OCI-LY3 (cell line): Measurements from ENCODE around the gene SRCAP.

Source experiments
- H2AFZ ChIP-seq: fragments of 200-600, 300-600 bp; shearing (Covaris generic); 2 replicates; pipeline ENCODE4 v1.6.0; 2014; ENCODE audit warnings: antibody characterized with exemption, low read depth, low read length
- H3K27ac ChIP-seq: fragments of 200-600, 300-600 bp; sonication (generic); 2 replicates; pipeline ENCODE4 v1.5.1; 2014; ENCODE audit warnings: mild to moderate bottlenecking, low read length, moderate library complexity, mixed read lengths
- H3K27me3 ChIP-seq: fragments of 200-600, 300-600 bp; sonication (generic); 2 replicates; pipeline ENCODE4 v1.6.1; 2014; ENCODE audit warnings: low read depth, low read length, mixed read lengths
- H3K36me3 ChIP-seq: fragments of 200-600, 300-600 bp; sonication (generic); replicated peaks from 2 replicates; pipeline ENCODE3; 2014; ENCODE audit warnings: low read depth, low read length, mixed read lengths
- H3K4me1 ChIP-seq: fragments of 300-600, 200-600 bp; sonication (generic); 2 replicates; pipeline ENCODE4 v1.6.1; 2014; ENCODE audit warnings: low read length, mixed read lengths
- H3K4me2 ChIP-seq: fragments of 200-600, 300-600 bp; sonication (generic); 2 replicates; pipeline ENCODE4 v1.6.1; 2014; ENCODE audit warnings: low read length, mixed read lengths
- H3K4me3 ChIP-seq: fragments of 300-600, 200-600 bp; sonication (generic); 2 replicates; pipeline ENCODE4 v1.5.1; 2014; ENCODE audit warnings: antibody characterized with exemption, mild to moderate bottlenecking, low read length, moderate library complexity
- H3K79me2 ChIP-seq: fragments of 300-600, 200-600 bp; shearing (Covaris generic); 2 replicates; pipeline ENCODE4 v1.6.1; 2014; ENCODE audit warnings: mild to moderate bottlenecking, low read length, mixed read lengths
- H3K9ac ChIP-seq: fragments of 300-600, 200-600 bp; shearing (Covaris generic); 2 replicates; pipeline ENCODE4 v1.6.0; 2014; ENCODE audit warnings: mild to moderate bottlenecking, low read length, moderate library complexity
- H3K9me3 ChIP-seq: fragments of 200-600, 300-600 bp; shearing (Covaris generic); 2 replicates; pipeline ENCODE4 v1.6.1; 2014; ENCODE audit warnings: low read length, mixed read lengths; ENCODE audit not compliant: insufficient read depth
- H4K20me1 ChIP-seq: fragments of 200-600, 300-600 bp; sonication (generic); 2 replicates; pipeline ENCODE4 v1.6.1; 2016; ENCODE audit warnings: low read length, mixed read lengths; ENCODE audit not compliant: insufficient read depth
- CTCF ChIP-seq: fragments of 200-600, 300-600 bp; sonication (generic); IDR thresholded peaks from 2 replicates; pipeline ENCODE4 v1.5.1; 2014; ENCODE audit warnings: antibody characterized with exemption, low read length, low read depth
- EZH2phosphoT487 ChIP-seq: fragments of 200-600 bp; shearing (Covaris generic); IDR thresholded peaks from 2 replicates; pipeline ENCODE4 v1.6.1; 2018; ENCODE audit warnings: antibody characterized with exemption, mixed run types, low read depth

SRCAP gene

GRCh38 chr16:30778549-30779244, 79.7 kb downstream of the SRCAP start:
- Histone ChIP-seq H3K9me3 (no peaks in the 10 kb centered on the region), H2AFZ (no peak overlapping the region), H3K4me2 (no peak overlapping the region), H3K79me2 (no peaks in the 10 kb centered on the region), H3K4me3 (no peak overlapping the region), H4K20me1 (no peaks in the 10 kb centered on the region), H3K27ac (no peak overlapping the region), H3K27me3 (no peaks in the 10 kb centered on the region), H3K9ac (no peak overlapping the region), H3K4me1 (no peaks in the 10 kb centered on the region), H3K36me3 (peaks cover 7% of the 10 kb centered on the region)
- no peak for TF ChIP-seq EZH2phosphoT487
- no peak for TF ChIP-seq CTCF

DNA sequence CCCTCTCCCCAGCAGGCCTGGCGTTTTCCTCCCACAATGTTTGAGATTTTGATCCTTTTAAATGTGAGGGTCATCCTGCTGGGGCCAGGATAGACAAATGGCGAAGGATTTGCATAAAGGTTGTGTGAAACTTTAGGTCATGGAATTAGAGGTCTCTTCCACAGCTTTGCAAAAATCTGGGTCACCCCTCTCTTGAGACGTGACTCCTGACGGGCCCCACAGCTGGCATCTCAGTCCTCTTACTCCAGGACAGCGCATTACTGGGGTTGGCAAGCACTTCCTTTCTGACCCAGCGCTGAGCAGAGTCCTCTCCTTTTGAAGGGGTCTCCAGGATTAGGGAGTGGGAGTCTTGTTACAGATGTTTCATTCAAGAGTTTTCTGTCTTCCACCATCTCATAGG, 80.6 kb downstream of the SRCAP start:
- TF ChIP-seq EZH2phosphoT487 (no peak), CTCF (no peak)
- Histone ChIP-seq H3K9ac (no peak overlapping the region), H2AFZ (no peak overlapping the region), H3K4me2 (no peak overlapping the region), H3K27me3 (no peaks in the 10 kb centered on the region), H3K4me3 (no peak overlapping the region), H3K27ac (no peak overlapping the region), H3K79me2 (no peaks in the 10 kb centered on the region), H3K36me3 (peaks cover 7% of the 10 kb centered on the region), H4K20me1 (no peaks in the 10 kb centered on the region), H3K9me3 (no peaks in the 10 kb centered on the region), H3K4me1 (no peaks in the 10 kb centered on the region)

DNA sequence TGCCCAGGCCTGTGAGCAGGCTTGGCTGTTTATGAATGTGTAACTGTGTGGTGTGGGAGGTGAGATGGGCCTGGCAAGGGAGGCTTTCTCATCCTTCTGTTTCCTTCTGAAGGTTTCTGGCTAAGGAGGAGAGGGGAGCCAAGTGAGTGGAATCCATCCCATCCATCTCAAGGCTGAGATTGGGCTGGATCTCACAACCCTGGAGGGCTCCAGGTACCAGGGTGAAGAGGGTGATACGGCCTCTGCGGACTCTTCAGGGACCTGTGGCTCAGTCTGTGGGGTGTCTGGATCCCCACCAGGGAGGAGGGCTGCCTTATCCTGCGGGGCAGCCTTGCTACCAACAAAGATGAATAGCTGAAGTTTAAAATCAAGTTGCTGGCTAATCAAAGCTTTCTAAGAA, 81.0 kb downstream of the SRCAP start:
- H3K4me2 ChIP-seq, result no peak overlapping the region
- H2AFZ ChIP-seq, result no peak overlapping the region
- no peak overlapping the region for H3K9ac ChIP-seq
- TF ChIP-seq EZH2phosphoT487 (no peak), CTCF (no peak)
- no peaks in the 10 kb centered on the region for H3K4me1 ChIP-seq
- no peak overlapping the region for H3K27ac ChIP-seq
- H3K9me3 ChIP-seq, result no peaks in the 10 kb centered on the region
- no peaks in the 10 kb centered on the region for H3K27me3 ChIP-seq
- H3K4me3 ChIP-seq, result no peak overlapping the region
- H3K36me3 ChIP-seq, result peaks cover 3% of the 10 kb centered on the region
- H4K20me1 ChIP-seq, result no peaks in the 10 kb centered on the region
- H3K79me2 ChIP-seq, result no peaks in the 10 kb centered on the region

GRCh38 chr16:30780549-30780948, 81.6 kb downstream of the SRCAP start:
- Histone ChIP-seq H3K9me3 (no peaks in the 10 kb centered on the region), H3K27ac (no peak overlapping the region), H3K27me3 (no peaks in the 10 kb centered on the region), H2AFZ (no peak overlapping the region), H3K4me3 (no peak overlapping the region), H3K4me2 (no peak overlapping the region), H4K20me1 (no peaks in the 10 kb centered on the region), H3K79me2 (no peaks in the 10 kb centered on the region), H3K4me1 (no peaks in the 10 kb centered on the region), H3K36me3 (peaks cover under 1% of the 10 kb centered on the region), H3K9ac (no peak overlapping the region)
- TF ChIP-seq CTCF (no peak), EZH2phosphoT487 (no peak)
